Measurements from ENCODE around the gene AMPD3. TPM values are rescaled to one million over a fixed set of nuclear protein-coding genes. Genes with fewer than 3 reads are reported as not detected.

AMPD3 gene
- total RNA-seq, 1 experiment from 2014 or later, result 5.9 TPM

DNA sequence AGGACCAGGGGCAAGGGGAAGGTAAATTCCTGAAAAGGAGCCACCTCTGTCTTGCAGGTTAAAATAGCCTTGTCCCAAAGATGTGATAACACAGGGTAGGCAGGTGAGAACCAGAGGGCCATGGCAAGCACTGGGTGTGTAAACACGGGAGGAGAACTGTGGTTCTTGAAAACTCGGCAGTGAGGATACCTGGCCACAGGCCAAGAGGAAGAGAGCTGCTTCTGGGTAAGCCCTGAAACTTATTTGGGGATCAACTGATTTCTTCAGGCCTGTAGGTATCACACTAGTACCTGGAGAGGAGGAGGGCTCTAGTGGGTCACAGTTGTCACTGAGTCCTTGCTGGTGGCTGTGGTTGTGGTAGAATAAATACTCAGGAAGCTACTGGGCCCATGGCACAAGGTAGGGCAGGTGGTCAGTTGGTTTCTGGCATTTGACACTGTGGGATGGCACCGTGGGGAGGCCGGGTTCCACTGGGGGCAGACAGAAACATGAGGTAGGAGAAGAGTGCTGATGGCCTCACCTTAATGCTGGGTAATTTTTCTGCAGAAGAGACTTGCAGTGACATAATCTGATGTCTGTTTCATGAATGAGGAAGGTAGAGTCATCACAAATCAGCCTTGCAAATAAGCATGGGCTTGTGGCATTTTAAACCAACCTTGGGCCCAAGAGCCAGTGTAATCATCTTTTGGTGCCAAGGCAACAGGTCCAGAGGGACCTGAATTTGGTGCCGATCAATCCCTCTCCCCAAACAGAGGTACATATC is 22.0 kb downstream of the AMPD3 start:
- no CpG with 5 or more reads among the region's 5 CpGs for WGBS (ENCODE audit: extremely low coverage, insufficient read length, low lambda C conversion rate)
- H4K8ac ChIP-seq (replicated peaks; ENCODE audit: insufficient read length, low read depth, low read length), result no peak overlapping the region
- H2BK120ac ChIP-seq (ENCODE audit: low read depth, low read length, poor library complexity, severe bottlenecking), result no peak overlapping the region
- peaks cover 2% of the 10 kb centered on the region; the same call in 1 of the 2 replicates for H3K27me3 Mint-ChIP-seq (ENCODE audit: low read depth)
- no peak overlapping the region for H3K9ac ChIP-seq (ENCODE audit: extremely low read depth, insufficient read length, low read length)
- no peak overlapping the region for H2AK5ac ChIP-seq (ENCODE audit: insufficient read length, low read length)
- no peaks in the 10 kb centered on the region for H3K79me1 ChIP-seq (ENCODE audit: insufficient read depth, low read depth, low read length, poor library complexity, severe bottlenecking)
- no peak overlapping the region for H3K4me3 Mint-ChIP-seq
- no peak overlapping the region for H3K4me2 ChIP-seq (ENCODE audit: insufficient read depth, insufficient read length, low read length)
- H2BK20ac ChIP-seq (ENCODE audit: low read depth, low read length, poor library complexity, severe bottlenecking), result no peak overlapping the region
- DNase-seq, result no peak
- no peaks in the 10 kb centered on the region for H3K4me1 ChIP-seq (ENCODE audit: insufficient read depth, low read length)
- TF ChIP-seq, protein P1, sequence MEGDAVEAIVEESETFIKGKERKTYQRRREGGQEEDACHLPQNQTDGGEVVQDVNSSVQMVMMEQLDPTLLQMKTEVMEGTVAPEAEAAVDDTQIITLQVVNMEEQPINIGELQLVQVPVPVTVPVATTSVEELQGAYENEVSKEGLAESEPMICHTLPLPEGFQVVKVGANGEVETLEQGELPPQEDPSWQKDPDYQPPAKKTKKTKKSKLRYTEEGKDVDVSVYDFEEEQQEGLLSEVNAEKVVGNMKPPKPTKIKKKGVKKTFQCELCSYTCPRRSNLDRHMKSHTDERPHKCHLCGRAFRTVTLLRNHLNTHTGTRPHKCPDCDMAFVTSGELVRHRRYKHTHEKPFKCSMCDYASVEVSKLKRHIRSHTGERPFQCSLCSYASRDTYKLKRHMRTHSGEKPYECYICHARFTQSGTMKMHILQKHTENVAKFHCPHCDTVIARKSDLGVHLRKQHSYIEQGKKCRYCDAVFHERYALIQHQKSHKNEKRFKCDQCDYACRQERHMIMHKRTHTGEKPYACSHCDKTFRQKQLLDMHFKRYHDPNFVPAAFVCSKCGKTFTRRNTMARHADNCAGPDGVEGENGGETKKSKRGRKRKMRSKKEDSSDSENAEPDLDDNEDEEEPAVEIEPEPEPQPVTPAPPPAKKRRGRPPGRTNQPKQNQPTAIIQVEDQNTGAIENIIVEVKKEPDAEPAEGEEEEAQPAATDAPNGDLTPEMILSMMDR (conservative IDR thresholded peaks at IDR 0.05), result no peak
- no peak overlapping the region for H3K23ac ChIP-seq (ENCODE audit: insufficient read length, low read depth, low read length)
- H3K23me2 ChIP-seq (ENCODE audit: insufficient read length, low read depth, low read length, poor library complexity, severe bottlenecking), result no peaks in the 10 kb centered on the region
- no peaks in the 10 kb centered on the region for H3K27me3 ChIP-seq (ENCODE audit: insufficient read depth, low read length)
- no peak overlapping the region for H2BK12ac ChIP-seq (ENCODE audit: insufficient read length, low read depth, low read length)
- H3K27ac ChIP-seq (ENCODE audit: insufficient read length, low read depth, low read length), result no peak overlapping the region
- no peak overlapping the region for H3K56ac ChIP-seq (ENCODE audit: insufficient read length, low read depth, low read length)
- peaks cover 0 to 11% of the 10 kb centered on the region in 2 experiments; a peak in 2 of 4 replicates for H3K4me1 Mint-ChIP-seq
- H3K27ac Mint-ChIP-seq, result no peak overlapping the region; a peak in 1 of 7 replicates
- no peak overlapping the region for H3K4ac ChIP-seq (ENCODE audit: low read depth, low read length)
- no peak overlapping the region for H3T11ph ChIP-seq (ENCODE audit: low read length)
- no peak overlapping the region for H2BK5ac ChIP-seq (ENCODE audit: insufficient read length, low read length)
- H4K91ac ChIP-seq (ENCODE audit: insufficient read length, low read depth, low read length), result no peak overlapping the region
- H3K18ac ChIP-seq (ENCODE audit: insufficient read length, low read depth, low read length), result no peak overlapping the region
- no peak overlapping the region for H2AFZ ChIP-seq (ENCODE audit: low read length)
- no peaks in the 10 kb centered on the region for H4K20me1 ChIP-seq (ENCODE audit: control insufficient read depth, insufficient read depth, insufficient read length)
- no peak overlapping the region for H2BK15ac ChIP-seq (ENCODE audit: low read depth, low read length)
- H3K9me3 Mint-ChIP-seq, result no peaks in the 10 kb centered on the region
- no peak overlapping the region for H4K5ac ChIP-seq (ENCODE audit: insufficient read length, low read depth, low read length)
- no peak overlapping the region for H3K14ac ChIP-seq (ENCODE audit: insufficient read depth, low read length)
- H3K9me3 ChIP-seq (ENCODE audit: control insufficient read depth, low read depth, low read length), result no peaks in the 10 kb centered on the region
- H3K79me2 ChIP-seq (ENCODE audit: insufficient read depth, low read length), result no peaks in the 10 kb centered on the region
- no peaks in the 10 kb centered on the region for H3K36me3 Mint-ChIP-seq (ENCODE audit: insufficient read depth in 1 of 3, low read depth in 3 of 3)
